Neural progenitor cell (in vitro differentiated cells): ENCODE measurements around the gene KAZN.

Experiments
- CTCF ChIP-seq: fragments of 200-600 bp; sonication (generic); IDR thresholded peaks from 2 replicates; pipeline ENCODE4 v1.5.1; 2017; ENCODE audit warnings: antibody characterized with exemption, mild to moderate bottlenecking
- EZH2 ChIP-seq: fragments of 200-600 bp; sonication (generic); IDR thresholded peaks from 2 replicates; pipeline ENCODE4 v1.6.1; 2017; ENCODE audit warnings: antibody characterized with exemption, mild to moderate bottlenecking, moderate library complexity
- EZH2phosphoT487 ChIP-seq: fragments of 200-600 bp; sonication (generic); IDR thresholded peaks from 2 replicates; pipeline ENCODE4 v1.6.1; 2017; ENCODE audit warnings: antibody characterized with exemption

- TF ChIP-seq CTCF: peak; percentile 74
- no peak for TF ChIP-seq EZH2phosphoT487
- peak; percentile 75 for TF ChIP-seq EZH2
Observed at GRCh38 chr1:15153842-15154479, 555.5 kb downstream of the KAZN start.
